K562 (cell line): ENCODE results near the gene NTRK3. TPM values are rescaled to one million over a fixed set of nuclear protein-coding genes. Genes with fewer than 3 reads are reported as not detected.

Experiments used
- ATAC-seq: fragments of 200-7000 bp; cut with Tn5 transposase; 3 replicates; pipeline ENCODE4 v1.9.1; 2020; ENCODE audit warnings: moderate library complexity
- BruUV-seq: library from RNA; stranded (reverse); fragments of 400-500 nt; replicated peaks from 2 replicates; lab custom pipeline; 2021; lab: Mats Ljungman, UMichigan
- CTCF ChIA-PET: fragments of 300-600 bp; formaldehyde crosslinking; extraction: SDS; loops from one replicate; lab custom pipeline; 2021; ENCODE audit warnings: low intra/inter-chr PET ratio; lab: Yijun Ruan, JAX
- POLR2A ChIA-PET: fragments of 300-600, 350-650 bp; sonication (Branson Sonifier 250); formaldehyde crosslinking; extraction: SDS; loops from one replicate; lab custom pipeline; 2021; ENCODE audit warnings: antibody characterized with exemption, inconsistent platforms; lab: Yijun Ruan, JAX
- DNase-seq, 4 experiments: peaks; one replicate each; pipeline versions ENCODE4 v3.0.0 to v3.0.0-alpha.2; 2011 to 2018; ENCODE audit warnings: low spot score in 3 of 4, mixed read lengths in 3 of 4; ENCODE audit errors: extremely low read depth in 1 of 4
- FAIRE-seq: peaks from 2 replicates; lab custom pipeline; 2011; peaks lifted over from hg19 to GRCh38; lab: Jason Lieb, UNC
- H2AFZ ChIP-seq: 2 replicates; pipeline ENCODE4 v1.6.0; 2011; ENCODE audit warnings: low read depth, low read length, control low read depth, inconsistent platforms
- H3K27ac ChIP-seq: fragments of 200-600 bp; 3 replicates; pipeline ENCODE4 v1.8.0; 2011; ENCODE audit warnings: low read depth, mild to moderate bottlenecking, control low read depth, inconsistent platforms, low read length, moderate library complexity, mixed read lengths; ENCODE audit errors: extremely low read depth
- H3K27me3 ChIP-seq, 2 experiments: fragments of 300-600 bp in 1 of 2; 2 replicates in 1 of 2; 3 replicates in 1 of 2; pipeline versions ENCODE4 v1.6.0 to v1.8.0; 2011; ENCODE audit warnings: inconsistent platforms in 2 of 2, low read length in 2 of 2, mild to moderate bottlenecking in 1 of 2, mixed read lengths in 1 of 2, moderate library complexity in 1 of 2; ENCODE audit not compliant: control insufficient read depth in 2 of 2, insufficient read depth in 2 of 2
- H3K36me3 ChIP-seq: fragments of 300-600 bp; 3 replicates; pipeline ENCODE4 v1.8.0; 2011; ENCODE audit warnings: mild to moderate bottlenecking, low read length, inconsistent platforms; ENCODE audit not compliant: control insufficient read depth, insufficient read depth
- H3K4me1 ChIP-seq, 2 experiments: fragments of 200-600 bp in 1 of 2; replicated peaks in 1 of 2; 2 replicates in 1 of 2; 3 replicates in 1 of 2; pipeline versions ENCODE4 v1.5.1 to v1.8.0; 2011; ENCODE audit warnings: inconsistent platforms in 2 of 2, low read length in 2 of 2, mild to moderate bottlenecking in 1 of 2, mixed read lengths in 1 of 2, moderate library complexity in 1 of 2; ENCODE audit not compliant: control insufficient read depth in 2 of 2, insufficient read depth in 2 of 2
- H3K4me2 ChIP-seq: 2 replicates; pipeline ENCODE4 v1.6.1; 2011; ENCODE audit warnings: low read length, control low read depth, inconsistent platforms, mixed read lengths; ENCODE audit not compliant: insufficient read depth
- H3K4me3 ChIP-seq: fragments of 200-600 bp; sonication (generic), shearing (Covaris generic); 2 replicates; pipeline ENCODE4 v1.5.1; 2016; ENCODE audit warnings: control low read depth, inconsistent platforms
- H3K79me2 ChIP-seq: fragments of 200-600 bp; 3 replicates; pipeline ENCODE4 v1.8.0; 2011; ENCODE audit warnings: low read length, inconsistent platforms; ENCODE audit not compliant: control insufficient read depth, insufficient read depth
- H3K9ac ChIP-seq, 2 experiments: 2 replicates each; pipeline versions ENCODE4 v1.6.0 to v1.6.1; 2011; ENCODE audit warnings: low read depth in 2 of 2, low read length in 2 of 2, control low read depth in 1 of 2, inconsistent platforms in 1 of 2, mild to moderate bottlenecking in 1 of 2, mixed read lengths in 1 of 2; ENCODE audit not compliant: insufficient read depth in 1 of 2
- H3K9me1 ChIP-seq: one replicate; pipeline ENCODE4 v1.6.0; 2011; ENCODE audit warnings: inconsistent platforms, mild to moderate bottlenecking, low read length, moderate library complexity; ENCODE audit not compliant: control insufficient read depth, insufficient read depth
- H3K9me3 ChIP-seq: replicated peaks from 2 replicates; pipeline ENCODE4 v1.5.1; 2011; ENCODE audit warnings: low read depth, low read length, inconsistent platforms; ENCODE audit not compliant: control insufficient read depth, insufficient read depth
- H4K20me1 ChIP-seq: replicated peaks from 2 replicates; pipeline ENCODE4 v1.6.1; 2011; ENCODE audit warnings: low read length, inconsistent platforms, mixed read lengths; ENCODE audit not compliant: control insufficient read depth, insufficient read depth
- PHF21A ChIP-seq: fragments of 450-650 bp; IDR thresholded peaks from 2 replicates; pipeline ENCODE4 v1.6.1; 2017; ENCODE audit warnings: low read depth, borderline replicate concordance
- RREB1 ChIP-seq: fragments of 250-450 bp; sonication (Bioruptor Pico); IDR thresholded peaks from 2 replicates; pipeline ENCODE4 v1.4.0; 2020
- RUNX1 ChIP-seq: sonication (generic); IDR thresholded peaks from 2 replicates; pipeline ENCODE4 v1.6.1; 2016; ENCODE audit warnings: antibody characterized with exemption, low read depth
- ZBTB40 ChIP-seq, 2 experiments: fragments of 450-650 bp in 1 of 2; sonication (generic) in 1 of 2; formaldehyde crosslinking in 1 of 2; IDR thresholded peaks; 2 replicates each; pipeline versions ENCODE4 v1.7.1 to v1.9.0; 2016 to 2022; ENCODE audit warnings: inconsistent platforms in 1 of 2, mild to moderate bottlenecking in 1 of 2, missing genetic modification reagents in 1 of 2
- WGBS: fragments of 100-300 bp; shearing (Covaris generic); methylation state at CpG from one replicate; pipeline ENCODE4 v1.1.6; 2016; ENCODE audit warnings: low coverage, mixed read lengths; ENCODE audit not compliant: insufficient coverage; ENCODE audit errors: missing lambda C conversion rate; 5-methylcytosine and 5-hydroxymethylcytosine counted together
- in situ Hi-C: fragments of 300-500 bp; cut with MboI; formaldehyde crosslinking; loops from 4 replicates; pipeline ENCODE4 v1.15.0; 2018; ENCODE audit warnings: inconsistent platforms, mixed read lengths
- intact Hi-C: fragments of 100-400 bp; cut with micrococcal nuclease; formaldehyde crosslinking; loops from 2 replicates; pipeline ENCODE4 v1.14.2; 2022
- polyA plus RNA-seq, 8 experiments: library from polyadenylated mRNA; depleted of rRNA in 4 of 8; stranded (reverse) in 5 of 8; unstranded in 3 of 8; fragments of >200 nt; fragmentation: Nextera tagmentation in 2 of 8; fragmentation: Illumina TruSeq in 1 of 8; extraction: Ambion mirVana in 2 of 8; extraction: Trizol in 1 of 8; gene quantifications; 2 replicates each; pipeline versions ENCODE4 v1.2.1 to v1.2.3, GENCODE V29; 2011 to 2014; ENCODE audit warnings: inconsistent platforms in 1 of 8, missing spikeins in 1 of 8
- total RNA-seq, 7 experiments: library from RNA; depleted of rRNA in 6 of 7; stranded (reverse); fragments of >200 nt in 6 of 7; fragmentation: Illumina TruSeq in 2 of 7; extraction: Trizol in 2 of 7; gene quantifications; 2 replicates each; pipeline versions ENCODE4 v1.2.1 to v1.2.3, GENCODE V29; 2011 to 2021; ENCODE audit warnings: low replicate concordance in 1 of 7

The NTRK3 gene
- total and polyA plus RNA-seq, 9 of the 15 experiments (the other 6 are each of a cell fraction or from before 2014, with no cell fraction given): 0.11 to 0.13 TPM; not detected in 7

GRCh38 chr15:88219623-88220022 is 36.9 kb downstream of the NTRK3 start:
- peaks cover 0 to 15% of the 10 kb centered on the region in 2 experiments; a peak in 2 of 5 replicates for H3K27me3 ChIP-seq
- 0% methylated on average over 3 of the region's 3 CpGs for WGBS
- no peak for TF ChIP-seq ZBTB40 (IDR thresholded peaks at IDR 0.05)
- no peak for TF ChIP-seq ZBTB40 (CRISPR knock-in tag; IDR thresholded peaks at IDR 0.05)
- TF ChIP-seq RUNX1: no peak
- TF ChIP-seq PHF21A: no peak
- TF ChIP-seq RREB1 (CRISPR knock-in tag): no peak

More at GRCh38 chr15:88219623-88220022, 36.9 kb downstream of the NTRK3 start:
- Histone ChIP-seq H3K79me2 (no peaks in the 10 kb centered on the region), H3K4me2 (no peak overlapping the region), H3K36me3 (no peaks in the 10 kb centered on the region), H3K4me1 (no peaks in the 10 kb centered on the region), H3K4me3 (no peak overlapping the region), H3K9ac (no peak overlapping the region), H3K9me1 (no peaks in the 10 kb centered on the region), H3K9me3 (no peaks in the 10 kb centered on the region), H3K27ac (no peak overlapping the region), H2AFZ (no peak overlapping the region), H4K20me1 (no peaks in the 10 kb centered on the region)
- FAIRE-seq: no peak
- POLR2A ChIA-PET: interaction anchor here (1.0 kb wide), 1 partner anchor 10 kb away, joined by 3 read pairs; no protein-coding TSS in a partner anchor
- ATAC-seq: no peak
- BruUV-seq: no TSS peak
- no peak for DNase-seq
- in situ Hi-C loops: no loop called here
- intact Hi-C loops: no loop called here
- CTCF ChIA-PET: no interaction called here
